ENCODE results near the gene PRADC1.

GRCh38 chr2:73253901-73254300 lies 20.9 kb upstream of the PRADC1 start:
- TF ChIP-seq CTCF (IDR thresholded peaks at IDR 0.05 in 4 of 5, conservative IDR thresholded peaks at IDR 0.05 in 1 of 5) (no peak), POLR2A (IDR thresholded peaks at IDR 0.05) (no peak)
